Ishikawa (cell line): Measurements from ENCODE around the gene CES2.

Experiments
- CEBPB ChIP-seq: IDR thresholded peaks from 2 replicates; pipeline ENCODE4 v1.6.1; 2012
- CREB1 ChIP-seq: IDR thresholded peaks from 2 replicates; pipeline ENCODE4 v1.6.1; 2012; ENCODE audit warnings: low read depth
- EGR1 ChIP-seq: IDR thresholded peaks from 2 replicates; pipeline ENCODE4 v1.6.1; 2012
- EP300 ChIP-seq: IDR thresholded peaks from 2 replicates; pipeline ENCODE4 v1.6.1; 2012; ENCODE audit warnings: borderline replicate concordance
- FOXM1 ChIP-seq: IDR thresholded peaks from 2 replicates; pipeline ENCODE4 v1.6.1; 2012; ENCODE audit warnings: low read depth, borderline replicate concordance
- MAX ChIP-seq: IDR thresholded peaks from 2 replicates; pipeline ENCODE4 v1.6.1; 2012
- NFIC ChIP-seq: IDR thresholded peaks from 2 replicates; pipeline ENCODE4 v1.6.1; 2012
- RAD21 ChIP-seq: IDR thresholded peaks from 2 replicates; pipeline ENCODE4 v1.6.1; 2012; ENCODE audit warnings: low read depth
- REST ChIP-seq: IDR thresholded peaks from 2 replicates; pipeline ENCODE4 v1.6.1; 2012; ENCODE audit warnings: low read depth, mild to moderate bottlenecking
- TAF1 ChIP-seq: IDR thresholded peaks from 2 replicates; pipeline ENCODE4 v1.6.1; 2012; ENCODE audit warnings: low read depth, mild to moderate bottlenecking
- TEAD4 ChIP-seq: IDR thresholded peaks from 2 replicates; pipeline ENCODE4 v1.6.1; 2012
- USF1 ChIP-seq: IDR thresholded peaks from 2 replicates; pipeline ENCODE4 v1.6.1; 2012
- YY1 ChIP-seq: IDR thresholded peaks from 2 replicates; pipeline ENCODE4 v1.6.1; 2012; ENCODE audit warnings: low read depth
- ZBTB7A ChIP-seq: IDR thresholded peaks from 2 replicates; pipeline ENCODE4 v1.6.1; 2012; ENCODE audit warnings: low read depth

Gene CES2

GRCh38 chr16:66925322-66925840, 9.9 kb upstream of the CES2 start, which contains the start of gene RRAD:
RRAD (minus strand) TSS chr16:66925535; CDS start chr16:66925179, 356 bp downstream.
- no peak for TF ChIP-seq FOXM1

- TF ChIP-seq YY1 (no peak), TEAD4 (no peak)
Observed at GRCh38 chr16:66926171-66926947, 9.0 kb upstream of the CES2 start.

- TF ChIP-seq USF1 (no peak), RAD21 (no peak), CREB1 (no peak)
Observed at GRCh38 chr16:66926961-66927436, 8.3 kb upstream of the CES2 start.

GRCh38 chr16:66927918-66928649, 7.2 kb upstream of the CES2 start:
- no peak for TF ChIP-seq EGR1

GRCh38 chr16:66928702-66929388, 6.5 kb upstream of the CES2 start:
- TF ChIP-seq RAD21 (peak; percentile 66), MAX (no peak)

- TF ChIP-seq NFIC (peak; percentile 60; the same call in 1 of the 2 replicates), EGR1 (no peak)
Observed at GRCh38 chr16:66930189-66930588, 5.1 kb upstream of the CES2 start.

GRCh38 chr16:66931665-66932064, 3.7 kb upstream of the CES2 start:
- no peak for TF ChIP-seq USF1
- TF ChIP-seq CEBPB = no peak
- no peak for TF ChIP-seq NFIC
- TF ChIP-seq CREB1 = no peak
- no peak for TF ChIP-seq EGR1
- TF ChIP-seq TEAD4 = no peak
- TF ChIP-seq ZBTB7A = no peak
- TF ChIP-seq REST = no peak
- TF ChIP-seq YY1 = no peak
- TF ChIP-seq MAX = no peak
- no peak for TF ChIP-seq RAD21
- no peak for TF ChIP-seq FOXM1
- no peak for TF ChIP-seq EP300
- TF ChIP-seq TAF1 = no peak

GRCh38 chr16:66932076-66932475, 3.2 kb upstream of the CES2 start:
- TF ChIP-seq TAF1 (no peak), NFIC (no peak), MAX (no peak), YY1 (no peak), FOXM1 (no peak), EGR1 (no peak), EP300 (no peak), TEAD4 (no peak), CREB1 (no peak), ZBTB7A (no peak), CEBPB (no peak)
